Osteocyte (in vitro differentiated cells): ENCODE results near the gene ZC3H7B. TPM values are rescaled to one million over a fixed set of nuclear protein-coding genes. Genes with fewer than 3 reads are reported as not detected.

ENCODE experiments used
- DNase-seq: peaks from one replicate; pipeline ENCODE4 v3.0.0; 2021; ENCODE audit warnings: mixed read lengths; ENCODE audit not compliant: unreplicated experiment; ENCODE audit errors: extremely low spot score
- H3K27ac Mint-ChIP-seq: one replicate; pipeline ENCODE4 v1.8.0; 2021; ENCODE audit warnings: mild to moderate bottlenecking, mixed read lengths; ENCODE audit not compliant: unreplicated experiment
- H3K27me3 Mint-ChIP-seq: one replicate; pipeline ENCODE4 v1.8.0; 2021; ENCODE audit warnings: mixed read lengths; ENCODE audit not compliant: unreplicated experiment
- H3K36me3 Mint-ChIP-seq: one replicate; pipeline ENCODE4 v1.8.0; 2021; ENCODE audit warnings: mixed read lengths; ENCODE audit not compliant: unreplicated experiment
- H3K4me1 Mint-ChIP-seq: one replicate; pipeline ENCODE4 v1.8.0; 2021; ENCODE audit warnings: mixed read lengths; ENCODE audit not compliant: unreplicated experiment
- H3K4me3 Mint-ChIP-seq: one replicate; pipeline ENCODE4 v1.8.0; 2021; ENCODE audit warnings: mild to moderate bottlenecking, moderate library complexity, mixed read lengths; ENCODE audit not compliant: unreplicated experiment
- H3K9me3 Mint-ChIP-seq: one replicate; pipeline ENCODE4 v1.8.0; 2021; ENCODE audit warnings: mixed read lengths; ENCODE audit not compliant: unreplicated experiment
- CTCF ChIP-seq: fragments of 200-600 bp; sonication (generic); IDR thresholded peaks from 2 replicates; pipeline ENCODE4 v1.5.0; 2021; ENCODE audit warnings: antibody characterized with exemption, mild to moderate bottlenecking, moderate library complexity
- total RNA-seq: library from RNA; stranded (reverse); gene quantifications from 2 replicates; pipeline ENCODE4 v1.2.1, GENCODE V29; 2021

Gene ZC3H7B
- total RNA-seq, 1 donor from 2014 or later: 82.8 TPM

GRCh38 chr22:41364233-41364632 is 62.9 kb downstream of the ZC3H7B start:
- H3K4me3 Mint-ChIP-seq: no peak overlapping the region
- no peaks in the 10 kb centered on the region for H3K27me3 Mint-ChIP-seq
- DNase-seq: no peak
- no peak overlapping the region for H3K27ac Mint-ChIP-seq
- peaks cover 3% of the 10 kb centered on the region for H3K36me3 Mint-ChIP-seq
- peaks cover 16% of the 10 kb centered on the region for H3K4me1 Mint-ChIP-seq
- no peak for TF ChIP-seq CTCF
- H3K9me3 Mint-ChIP-seq: no peaks in the 10 kb centered on the region

DNA sequence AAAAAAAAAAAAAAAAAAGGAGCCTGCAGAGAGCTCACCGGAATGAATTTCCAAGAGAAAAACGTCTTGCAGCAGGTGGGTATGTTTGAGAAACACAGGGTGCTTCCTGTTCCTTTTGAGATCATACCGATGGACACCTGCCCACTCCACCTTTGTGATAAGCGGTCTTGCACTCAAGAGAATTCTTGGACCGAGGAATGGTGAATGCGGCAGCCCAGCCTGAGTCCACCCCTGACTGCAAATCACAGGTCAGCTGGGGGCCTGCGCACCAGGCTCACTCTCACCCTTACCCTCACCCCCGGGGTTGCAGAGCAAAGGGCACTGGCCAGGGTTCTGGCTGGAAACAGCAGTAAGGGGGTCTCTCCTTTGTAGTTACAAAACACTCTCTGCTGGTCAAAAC is 63.6 kb downstream of the ZC3H7B start:
- no peaks in the 10 kb centered on the region for H3K36me3 Mint-ChIP-seq
- H3K4me1 Mint-ChIP-seq: peaks cover 14% of the 10 kb centered on the region
- H3K4me3 Mint-ChIP-seq: no peak overlapping the region
- no peak overlapping the region for H3K27ac Mint-ChIP-seq
- no peak for DNase-seq
- peaks cover 4% of the 10 kb centered on the region for H3K27me3 Mint-ChIP-seq
- H3K9me3 Mint-ChIP-seq: no peaks in the 10 kb centered on the region
- TF ChIP-seq CTCF: no peak

DNA sequence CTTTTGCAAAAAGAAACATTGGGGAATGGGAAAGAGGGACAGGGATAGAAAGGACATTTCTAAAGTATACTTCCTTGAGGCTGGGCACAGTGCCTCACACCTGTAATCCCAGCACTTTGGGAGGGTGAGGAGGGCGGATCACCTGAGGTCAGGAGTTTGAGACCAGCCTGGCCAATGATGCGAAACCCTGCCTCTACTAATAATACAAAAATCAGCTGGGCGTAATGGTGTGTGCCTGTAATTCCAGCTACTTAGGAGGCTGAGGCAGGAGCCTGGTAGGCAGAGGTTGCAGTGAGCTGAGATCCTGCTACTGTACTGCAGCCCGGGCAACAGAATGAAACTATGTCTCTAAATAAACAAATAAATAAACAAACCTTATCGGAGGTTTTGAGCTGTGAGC is 64.1 kb downstream of the ZC3H7B start:
- H3K36me3 Mint-ChIP-seq: no peaks in the 10 kb centered on the region
- H3K27me3 Mint-ChIP-seq: peaks cover 4% of the 10 kb centered on the region
- DNase-seq: no peak
- TF ChIP-seq CTCF: no peak
- no peaks in the 10 kb centered on the region for H3K9me3 Mint-ChIP-seq
- H3K4me1 Mint-ChIP-seq: peaks cover 14% of the 10 kb centered on the region
- H3K27ac Mint-ChIP-seq: no peak overlapping the region
- no peak overlapping the region for H3K4me3 Mint-ChIP-seq

GRCh38 chr22:41366323-41367029 is 65.2 kb downstream of the ZC3H7B start:
- H3K27me3 Mint-ChIP-seq: peaks cover 4% of the 10 kb centered on the region

More at GRCh38 chr22:41366323-41367029, 65.2 kb downstream of the ZC3H7B start:
- no peaks in the 10 kb centered on the region for H3K9me3 Mint-ChIP-seq
- no peak overlapping the region for H3K4me3 Mint-ChIP-seq
- no peaks in the 10 kb centered on the region for H3K36me3 Mint-ChIP-seq
- TF ChIP-seq CTCF: no peak
- DNase-seq: no peak
- H3K27ac Mint-ChIP-seq: no peak overlapping the region
- H3K4me1 Mint-ChIP-seq: peaks cover 14% of the 10 kb centered on the region
